CD4-positive, alpha-beta T cell treated with Interleukin-17A for 1 hour (primary cell): ENCODE results near the gene KIAA0319L.

Source experiments
- DNase-seq: peaks from one replicate; pipeline ENCODE4 v3.0.0-alpha.2; 2020

Gene KIAA0319L

GRCh38 chr1:35441926-35442579 lies 115.2 kb downstream of the KIAA0319L start:
- no peak for DNase-seq

- no peak for DNase-seq
These were observed 117.6 kb downstream of the KIAA0319L start for GRCh38 chr1:35439626-35440025.

GRCh38 chr1:35437200-35437599 lies 120.0 kb downstream of the KIAA0319L start:
- no peak for DNase-seq

GRCh38 chr1:35436078-35436477 lies 121.1 kb downstream of the KIAA0319L start:
- DNase-seq, result no peak

GRCh38 chr1:35434703-35435102 lies 122.5 kb downstream of the KIAA0319L start:
- DNase-seq, result no peak

- DNase-seq, result no peak
These were observed 123.5 kb downstream of the KIAA0319L start for GRCh38 chr1:35433714-35434113.

- no peak for DNase-seq
These were observed 125.0 kb downstream of the KIAA0319L start for GRCh38 chr1:35432231-35432630.

- no peak for DNase-seq
These were observed 126.0 kb downstream of the KIAA0319L start for GRCh38 chr1:35431173-35431599.

- no peak for DNase-seq
These were observed 126.4 kb downstream of the KIAA0319L start for GRCh38 chr1:35430762-35431161.

GRCh38 chr1:35428360-35428759 lies 128.8 kb downstream of the KIAA0319L start:
- DNase-seq, result no peak

GRCh38 chr1:35426097-35426586 lies 131.1 kb downstream of the KIAA0319L start:
- DNase-seq, result no peak

- no peak for DNase-seq
These were observed 148.3 kb downstream of the KIAA0319L start for GRCh38 chr1:35408925-35409324.

- DNase-seq, result no peak
These were observed 149.5 kb downstream of the KIAA0319L start for GRCh38 chr1:35407743-35408142.

GRCh38 chr1:35406103-35406502 lies 151.1 kb downstream of the KIAA0319L start:
- DNase-seq, result no peak

GRCh38 chr1:35401049-35401448 lies 156.2 kb downstream of the KIAA0319L start:
- DNase-seq, result no peak

GRCh38 chr1:35398739-35399138 lies 158.5 kb downstream of the KIAA0319L start:
- DNase-seq, result no peak

GRCh38 chr1:35394386-35394785 lies 162.8 kb downstream of the KIAA0319L start:
- no peak for DNase-seq

GRCh38 chr1:35390600-35391494 lies 166.4 kb downstream of the KIAA0319L start:
- no peak for DNase-seq

GRCh38 chr1:35386959-35387358 lies 170.2 kb downstream of the KIAA0319L start:
- no peak for DNase-seq

- DNase-seq, result no peak
These were observed 170.9 kb downstream of the KIAA0319L start for GRCh38 chr1:35386290-35386689.
